Measurements from ENCODE around the gene RAD9A. TPM values are rescaled to one million over a fixed set of nuclear protein-coding genes. Genes with fewer than 3 reads are reported as not detected.

Gene RAD9A
- polyA plus RNA-seq, 1 of the 3 experiments (the other 2 are of a cell fraction), result 22.3 TPM

- Histone ChIP-seq H3K27me3 (ENCODE audit: insufficient read depth) (no peaks in the 10 kb centered on the region), H3K79me2 (ENCODE audit: insufficient read depth) (peaks cover 53% of the 10 kb centered on the region), H4K20me1 (ENCODE audit: insufficient read depth) (peaks cover 58% of the 10 kb centered on the region), H3K4me1 (ENCODE audit: control insufficient read depth in 1 of 2, insufficient read depth in 2 of 2, low read depth in 1 of 2, low read length in 1 of 2) (peaks cover 0 to 9% of the 10 kb centered on the region in 2 experiments; a peak in 2 of 4 replicates), H3K9ac (no peak overlapping the region), H3K36me3 (replicated peaks in 1 of 2; ENCODE audit: control insufficient read depth in 1 of 2, insufficient read depth in 2 of 2, low read length in 1 of 2) (peaks cover 13 to 16% of the 10 kb centered on the region in 2 experiments), H2AFZ (ENCODE audit: low read depth) (no peak overlapping the region), H3K4me3 (ENCODE audit: low read depth in 2 of 2, low read length in 1 of 2) (no peak overlapping the region), H3K9me2 (no peaks in the 10 kb centered on the region), H3F3A (replicated peaks; ENCODE audit: insufficient read depth) (peaks cover 3% of the 10 kb centered on the region), H3K9me3 (no peaks in the 10 kb centered on the region), H3K27ac (ENCODE audit: low read depth in 2 of 2, low read length in 1 of 2) (no peak overlapping the region), H3K4me2 (no peak overlapping the region)
- WGBS (ENCODE audit: low lambda C conversion rate), result 93% methylated on average over 13 of the region's 24 CpGs
- TF ChIP-seq EP300 (IDR thresholded peaks at IDR 0.05; ENCODE audit: borderline replicate concordance in 1 of 2, low read depth in 1 of 2, low read length in 1 of 2) (no peak), FOSL2 (IDR thresholded peaks at IDR 0.05; ENCODE audit: borderline replicate concordance, low read depth) (no peak)
- ChIA-PET CTCF (interaction anchor here (3.2 to 20.0 kb wide), 3 partner anchors 8 to 14 kb away, joined by 15 to 955 read pairs (median 78); partner anchors contain the start of genes CLCF1 and POLD4), POLR2A (no interaction called here)
- DNase-seq, result no peak
These were observed 26.7 kb upstream of the RAD9A start for GRCh38 chr11:67364783-67365722.

GRCh38 chr11:67365736-67366444 is 25.9 kb upstream of the RAD9A start:
- Histone ChIP-seq H3K4me2 (no peak overlapping the region), H3K9ac (no peak overlapping the region), H3K9me3 (no peaks in the 10 kb centered on the region), H4K20me1 (ENCODE audit: insufficient read depth) (peaks cover 66% of the 10 kb centered on the region), H3K4me1 (ENCODE audit: control insufficient read depth in 1 of 2, insufficient read depth in 2 of 2, low read depth in 1 of 2, low read length in 1 of 2) (peaks cover 5 to 16% of the 10 kb centered on the region in 2 experiments; a peak in 3 of 4 replicates), H3K27me3 (ENCODE audit: insufficient read depth) (no peaks in the 10 kb centered on the region), H3K4me3 (ENCODE audit: low read depth in 2 of 2, low read length in 1 of 2) (no peak overlapping the region), H3F3A (replicated peaks; ENCODE audit: insufficient read depth) (peaks cover 3% of the 10 kb centered on the region), H2AFZ (ENCODE audit: low read depth) (no peak overlapping the region), H3K79me2 (ENCODE audit: insufficient read depth) (peaks cover 62% of the 10 kb centered on the region), H3K27ac (ENCODE audit: low read depth in 2 of 2, low read length in 1 of 2) (no peak overlapping the region), H3K36me3 (replicated peaks in 1 of 2; ENCODE audit: control insufficient read depth in 1 of 2, insufficient read depth in 2 of 2, low read length in 1 of 2) (peaks cover 13 to 16% of the 10 kb centered on the region in 2 experiments), H3K9me2 (no peaks in the 10 kb centered on the region)
- 95% methylated on average over 14 of the region's 14 CpGs for WGBS (ENCODE audit: low lambda C conversion rate)
- TF ChIP-seq FOSL2 (IDR thresholded peaks at IDR 0.05; ENCODE audit: borderline replicate concordance, low read depth), result no peak
- TF ChIP-seq TEAD4 (IDR thresholded peaks at IDR 0.05; ENCODE audit: borderline replicate concordance, insufficient read depth), result no peak
- TF ChIP-seq NFIC (IDR thresholded peaks at IDR 0.05; ENCODE audit: borderline replicate concordance), result no peak
- no peak for TF ChIP-seq USF1 (IDR thresholded peaks at IDR 0.05; ENCODE audit: borderline replicate concordance, low read depth)
- TF ChIP-seq SIN3A (IDR thresholded peaks at IDR 0.05; ENCODE audit: borderline replicate concordance, low read depth, low read length), result no peak
- TF ChIP-seq JUND (IDR thresholded peaks at IDR 0.05), result no peak
- TF ChIP-seq, protein P1, sequence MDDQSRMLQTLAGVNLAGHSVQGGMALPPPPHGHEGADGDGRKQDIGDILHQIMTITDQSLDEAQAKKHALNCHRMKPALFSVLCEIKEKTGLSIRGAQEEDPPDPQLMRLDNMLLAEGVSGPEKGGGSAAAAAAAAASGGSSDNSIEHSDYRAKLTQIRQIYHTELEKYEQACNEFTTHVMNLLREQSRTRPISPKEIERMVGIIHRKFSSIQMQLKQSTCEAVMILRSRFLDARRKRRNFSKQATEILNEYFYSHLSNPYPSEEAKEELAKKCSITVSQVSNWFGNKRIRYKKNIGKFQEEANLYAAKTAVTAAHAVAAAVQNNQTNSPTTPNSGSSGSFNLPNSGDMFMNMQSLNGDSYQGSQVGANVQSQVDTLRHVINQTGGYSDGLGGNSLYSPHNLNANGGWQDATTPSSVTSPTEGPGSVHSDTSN (IDR thresholded peaks at IDR 0.05), result no peak
- TF ChIP-seq RFX5 (IDR thresholded peaks at IDR 0.05; ENCODE audit: low read length), result no peak
- TF ChIP-seq GATA2 (CRISPR knock-in tag; IDR thresholded peaks at IDR 0.05), result no peak
- TF ChIP-seq TAF1 (IDR thresholded peaks at IDR 0.05; ENCODE audit: borderline replicate concordance, low read depth, low read length), result no peak
- no peak for TF ChIP-seq REST (IDR thresholded peaks at IDR 0.05; ENCODE audit: low read depth, low read length)
- POLR2A ChIA-PET, result no interaction called here
- CTCF ChIA-PET, result interaction anchor here (3.2 to 20.0 kb wide), 3 partner anchors 9 to 13 kb away, joined by 15 to 955 read pairs (median 78); partner anchors contain the start of genes CLCF1 and POLD4
- no peak for DNase-seq
